D721Med (cell line): ENCODE results near the gene ARFGEF2.

Experiments
- DNase-seq: peaks from one replicate; pipeline ENCODE4 v3.0.0; 2011; ENCODE audit warnings: low spot score; ENCODE audit not compliant: insufficient read length
- FAIRE-seq: peaks from 2 replicates; lab custom pipeline; 2011; peaks lifted over from hg19 to GRCh38; lab: Jason Lieb, UNC
- TF ChIP-seq, protein P1 (sequence below): IDR thresholded peaks from 2 replicates; pipeline ENCODE4 v1.5.1; 2012; ENCODE audit warnings: mild to moderate bottlenecking, control low read depth; ENCODE audit not compliant: insufficient read depth; ENCODE audit errors: missing control alignments

The ARFGEF2 gene

DNA sequence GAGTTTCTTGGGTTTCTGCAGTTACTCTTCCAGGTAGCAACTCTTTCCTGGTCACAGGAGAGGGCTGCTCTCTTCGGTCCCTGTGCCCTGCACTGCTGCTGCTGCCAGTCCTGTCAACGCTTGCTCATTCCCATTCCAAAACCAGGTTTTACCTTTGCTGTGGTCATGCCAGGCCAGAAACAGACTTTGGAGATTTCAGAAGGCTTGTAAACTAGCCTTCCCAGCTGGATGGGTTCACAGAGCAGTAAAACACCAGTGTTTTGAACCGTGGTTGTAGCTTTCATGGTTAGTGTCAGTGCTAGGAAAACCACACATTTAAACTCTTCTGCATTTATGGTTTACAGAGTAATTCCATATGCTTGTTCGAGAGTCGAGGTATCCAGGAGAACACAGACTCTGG, 16.2 kb downstream of the ARFGEF2 start:
- TF ChIP-seq, protein P1, sequence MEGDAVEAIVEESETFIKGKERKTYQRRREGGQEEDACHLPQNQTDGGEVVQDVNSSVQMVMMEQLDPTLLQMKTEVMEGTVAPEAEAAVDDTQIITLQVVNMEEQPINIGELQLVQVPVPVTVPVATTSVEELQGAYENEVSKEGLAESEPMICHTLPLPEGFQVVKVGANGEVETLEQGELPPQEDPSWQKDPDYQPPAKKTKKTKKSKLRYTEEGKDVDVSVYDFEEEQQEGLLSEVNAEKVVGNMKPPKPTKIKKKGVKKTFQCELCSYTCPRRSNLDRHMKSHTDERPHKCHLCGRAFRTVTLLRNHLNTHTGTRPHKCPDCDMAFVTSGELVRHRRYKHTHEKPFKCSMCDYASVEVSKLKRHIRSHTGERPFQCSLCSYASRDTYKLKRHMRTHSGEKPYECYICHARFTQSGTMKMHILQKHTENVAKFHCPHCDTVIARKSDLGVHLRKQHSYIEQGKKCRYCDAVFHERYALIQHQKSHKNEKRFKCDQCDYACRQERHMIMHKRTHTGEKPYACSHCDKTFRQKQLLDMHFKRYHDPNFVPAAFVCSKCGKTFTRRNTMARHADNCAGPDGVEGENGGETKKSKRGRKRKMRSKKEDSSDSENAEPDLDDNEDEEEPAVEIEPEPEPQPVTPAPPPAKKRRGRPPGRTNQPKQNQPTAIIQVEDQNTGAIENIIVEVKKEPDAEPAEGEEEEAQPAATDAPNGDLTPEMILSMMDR = no peak
- DNase-seq = no peak
- FAIRE-seq = no peak

DNA sequence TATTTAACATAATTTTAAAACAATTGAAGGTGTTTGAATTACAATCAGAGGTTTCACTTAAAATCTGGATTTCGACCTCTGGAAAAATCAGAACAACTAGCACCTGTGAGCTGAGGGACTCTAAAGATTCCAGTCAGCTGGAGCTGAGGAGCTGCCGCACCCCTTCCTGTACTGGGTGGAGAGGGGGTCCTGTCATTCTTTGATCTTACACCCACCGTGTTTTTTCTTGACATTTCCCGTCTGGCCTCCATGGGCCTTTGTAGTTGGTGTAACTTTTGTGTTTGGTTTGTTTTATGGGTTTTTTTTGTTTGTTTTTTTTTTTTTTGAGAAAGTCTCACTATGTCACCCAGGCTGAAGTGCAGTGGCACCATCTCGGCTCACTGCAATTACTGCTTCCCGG, 17.2 kb downstream of the ARFGEF2 start:
- TF ChIP-seq, protein P1 = no peak
- FAIRE-seq (no peak), DNase-seq (no peak)

DNA sequence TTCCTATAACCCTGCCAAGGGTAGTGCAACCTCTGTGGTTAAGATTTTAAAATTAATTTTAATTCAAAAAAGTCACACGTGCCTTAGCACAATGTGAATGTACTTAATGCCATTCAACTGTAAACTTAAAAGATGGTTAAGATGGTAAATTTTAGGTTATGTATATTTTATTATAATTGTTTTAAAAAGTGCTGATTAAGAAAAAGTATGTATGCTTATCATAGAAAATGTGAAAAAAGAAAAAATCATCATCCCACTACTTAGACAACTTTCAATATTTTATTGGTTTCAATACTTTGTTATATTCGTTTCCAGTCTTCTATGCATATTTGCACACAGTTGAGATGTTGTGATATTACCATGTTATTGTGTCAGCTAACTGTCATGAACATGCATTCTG, 18.7 kb downstream of the ARFGEF2 start:
- FAIRE-seq (no peak), DNase-seq (no peak)
- TF ChIP-seq, protein P1 = no peak

DNA sequence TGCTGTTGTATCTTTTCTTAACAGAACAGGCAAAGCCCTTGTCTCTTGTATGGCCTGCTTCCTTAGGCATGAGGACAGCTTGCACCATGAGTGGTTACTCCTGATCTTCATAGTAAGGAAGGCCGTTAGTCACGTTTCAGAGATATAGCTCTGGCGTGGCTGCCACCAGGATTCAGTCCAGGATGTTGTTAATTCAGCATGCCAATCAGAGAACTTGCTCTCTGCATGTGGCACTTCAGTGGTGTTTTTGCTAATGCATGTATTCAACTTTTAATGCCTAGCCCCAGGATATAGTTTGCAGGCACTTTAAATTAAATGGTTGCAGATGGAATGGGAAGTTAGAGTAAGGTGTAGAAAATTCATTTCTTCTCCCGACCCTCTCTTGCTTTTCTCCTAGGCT, 20.0 kb downstream of the ARFGEF2 start:
- DNase-seq = no peak
- FAIRE-seq = no peak
- TF ChIP-seq, protein P1 = no peak

DNA sequence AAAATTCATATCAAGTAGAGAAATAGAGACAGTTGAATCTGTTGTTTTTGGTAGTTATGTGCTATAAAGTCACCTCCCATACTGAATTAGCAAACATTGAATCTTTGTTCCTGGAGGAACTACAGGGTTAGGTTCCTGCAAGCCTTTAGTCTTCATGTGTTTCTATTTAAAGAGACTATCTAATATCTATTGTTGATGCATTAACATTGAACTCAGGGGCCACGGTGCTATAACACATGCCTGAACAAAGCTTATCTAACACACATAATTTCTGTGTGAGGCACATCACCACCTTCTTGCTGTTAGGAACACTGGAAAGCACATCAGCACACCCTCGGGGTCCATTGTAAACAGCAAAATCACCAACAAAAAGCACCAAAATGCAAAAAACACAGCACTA, 21.2 kb downstream of the ARFGEF2 start:
- FAIRE-seq (no peak), DNase-seq (no peak)
- TF ChIP-seq, protein P1 = no peak

DNA sequence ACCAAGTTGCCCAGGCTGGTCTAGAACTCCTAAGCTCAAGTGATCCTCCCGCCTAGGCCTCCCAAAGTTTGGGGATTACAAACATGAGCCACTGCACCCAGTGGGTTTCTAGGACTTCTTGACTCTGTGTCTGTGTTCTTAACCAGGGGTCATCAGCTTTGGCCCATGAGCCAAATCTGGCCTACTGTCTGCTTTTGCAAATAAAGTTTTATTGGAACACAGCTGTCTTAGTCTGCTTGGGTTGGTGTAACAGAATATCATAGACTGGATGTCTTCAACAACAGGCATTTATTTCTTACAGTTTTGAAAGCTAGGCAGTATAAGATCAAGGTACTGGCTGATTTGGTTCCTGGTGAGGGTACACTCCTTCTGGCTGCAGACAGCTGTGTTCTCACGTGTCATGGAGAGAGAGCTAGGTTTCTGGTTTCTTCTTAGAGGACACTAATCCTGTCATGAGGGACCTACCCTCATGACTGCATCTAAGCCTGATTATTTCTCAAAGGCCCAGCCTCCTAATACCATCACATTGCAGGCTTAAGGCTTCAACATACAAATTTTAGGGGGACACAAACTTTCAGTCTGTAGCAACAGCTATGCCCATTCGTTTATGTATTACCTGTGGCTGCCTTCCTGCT, 23.3 kb downstream of the ARFGEF2 start:
- no peak for FAIRE-seq
- DNase-seq = no peak
- TF ChIP-seq, protein P1 = no peak

DNA sequence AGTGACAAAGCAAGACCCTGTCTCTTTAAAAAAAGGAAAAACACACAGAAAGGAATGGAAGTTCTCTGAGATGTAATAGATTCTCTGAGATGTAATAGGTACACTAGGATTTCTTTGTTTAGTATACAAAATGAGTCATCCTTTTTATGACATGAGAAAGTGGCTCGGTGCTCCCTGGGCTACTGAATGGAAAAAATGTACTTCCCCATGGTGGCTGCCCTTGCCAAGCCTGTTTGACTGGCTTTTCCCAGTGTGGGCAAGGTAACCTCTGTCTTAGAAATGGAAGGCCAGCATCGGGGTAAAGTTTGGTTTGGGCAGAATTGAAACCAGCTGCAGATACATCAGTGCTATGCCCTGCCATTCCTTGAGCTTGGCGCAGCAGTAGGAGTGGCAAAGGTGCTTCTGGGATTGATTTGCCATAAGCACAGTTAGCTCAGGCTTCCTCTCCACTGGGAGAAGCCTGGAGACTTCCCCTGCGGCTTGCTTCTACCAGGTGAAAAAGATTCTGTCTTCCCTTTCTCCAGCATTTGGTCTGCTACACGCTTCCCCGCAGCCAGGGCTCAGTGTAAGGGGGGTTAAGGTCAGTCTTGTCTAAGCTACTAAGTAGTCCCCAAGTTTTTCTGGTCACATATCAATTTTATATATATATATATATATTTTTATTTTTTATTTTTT, 24.5 kb downstream of the ARFGEF2 start:
- FAIRE-seq = no peak
- DNase-seq = no peak
- TF ChIP-seq, protein P1 = no peak
